CD4-positive, alpha-beta T cell treated with Interleukin-6 at 100 ng/mL for 8 hours (primary cell): ENCODE measurements around the gene SWT1.
"Not testable (repeated sequence)": the region's sequence is repeated elsewhere in the genome, so short reads cannot be mapped to it uniquely, and the experiment has no call there.

Experiments used
- DNase-seq: peaks from one replicate; pipeline ENCODE4 v3.0.0-alpha.2; 2020; ENCODE audit warnings: mixed read lengths, low spot score

SWT1 gene

DNA sequence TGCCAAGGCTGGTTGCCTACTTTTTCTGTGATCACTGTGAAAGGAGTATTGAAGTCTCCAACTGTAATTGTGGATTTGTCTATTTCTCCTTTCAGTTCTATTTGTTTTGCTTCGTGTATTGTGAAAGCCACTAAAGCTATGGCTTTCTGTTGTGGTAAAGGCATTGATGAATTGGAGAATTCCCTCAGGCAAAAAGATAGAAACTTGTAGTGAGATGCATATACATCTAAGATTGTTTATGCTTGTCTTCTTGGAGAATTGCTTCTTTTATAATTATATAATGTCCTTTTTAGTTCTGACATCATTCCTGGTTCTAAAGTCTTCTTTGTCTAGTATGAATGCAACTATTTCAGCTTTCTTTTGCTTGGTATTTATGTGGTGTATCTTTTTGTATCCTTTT is 36.8 kb downstream of the SWT1 start:
- DNase-seq, result no peak

DNA sequence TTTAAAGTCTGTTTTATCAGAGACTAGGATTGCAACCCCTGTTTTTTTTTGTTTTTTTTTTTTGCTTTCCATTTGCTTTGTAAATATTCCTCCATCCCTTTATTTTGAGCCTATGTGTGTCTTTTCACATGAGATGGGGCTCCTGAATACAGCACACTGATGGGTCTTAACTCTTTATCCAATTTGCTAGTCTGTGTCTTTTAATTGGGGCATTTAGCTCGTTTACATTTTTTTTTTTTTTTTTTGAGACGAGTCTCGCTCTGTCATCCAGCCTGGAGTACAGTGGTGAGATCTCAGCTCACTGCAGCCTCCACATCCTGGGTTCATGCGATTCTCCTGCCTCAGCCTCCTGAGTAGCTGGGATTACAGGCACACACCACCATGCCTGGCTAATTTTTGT is 41.7 kb downstream of the SWT1 start:
- DNase-seq, result not testable (repeated sequence)

DNA sequence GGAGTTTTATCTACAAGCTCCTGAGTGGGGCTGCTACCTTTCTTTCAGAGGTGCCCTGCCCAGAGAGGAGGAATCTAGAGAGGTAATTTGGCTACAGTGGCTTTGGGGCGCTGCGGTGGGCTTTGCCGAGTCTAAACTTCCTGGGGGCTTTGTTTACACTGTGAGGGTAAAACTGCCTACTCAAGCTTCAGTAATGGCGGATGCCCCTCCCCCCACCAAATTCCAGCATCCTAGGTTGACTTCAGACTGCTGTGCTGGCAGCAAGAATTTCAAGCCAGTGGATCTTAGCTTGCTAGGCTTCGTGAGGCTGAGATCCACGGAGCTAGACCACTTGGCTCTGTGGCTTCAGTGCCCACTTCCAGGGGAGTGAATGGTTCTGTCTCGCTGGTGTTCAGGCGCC is 43.9 kb downstream of the SWT1 start:
- no peak for DNase-seq

DNA sequence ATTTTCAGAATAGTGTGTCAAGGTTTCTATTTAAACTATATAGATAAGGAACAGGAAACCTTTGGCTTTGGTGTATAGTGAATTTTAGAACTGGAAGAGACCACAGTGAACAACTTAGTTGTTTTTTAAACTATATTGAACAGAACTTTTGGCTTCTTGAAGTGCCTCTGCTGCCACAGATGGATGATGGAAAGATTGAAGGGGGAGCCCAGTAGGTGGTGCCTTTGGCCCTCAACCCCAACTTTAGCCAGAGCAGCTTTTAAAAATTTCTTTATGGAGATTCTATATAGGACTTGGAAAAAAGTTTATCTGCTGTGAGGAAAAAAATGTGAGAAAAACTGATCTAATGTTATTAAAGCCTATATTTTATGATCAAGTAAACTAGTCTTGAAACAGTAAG is 50.2 kb downstream of the SWT1 start:
- DNase-seq, result no peak

DNA sequence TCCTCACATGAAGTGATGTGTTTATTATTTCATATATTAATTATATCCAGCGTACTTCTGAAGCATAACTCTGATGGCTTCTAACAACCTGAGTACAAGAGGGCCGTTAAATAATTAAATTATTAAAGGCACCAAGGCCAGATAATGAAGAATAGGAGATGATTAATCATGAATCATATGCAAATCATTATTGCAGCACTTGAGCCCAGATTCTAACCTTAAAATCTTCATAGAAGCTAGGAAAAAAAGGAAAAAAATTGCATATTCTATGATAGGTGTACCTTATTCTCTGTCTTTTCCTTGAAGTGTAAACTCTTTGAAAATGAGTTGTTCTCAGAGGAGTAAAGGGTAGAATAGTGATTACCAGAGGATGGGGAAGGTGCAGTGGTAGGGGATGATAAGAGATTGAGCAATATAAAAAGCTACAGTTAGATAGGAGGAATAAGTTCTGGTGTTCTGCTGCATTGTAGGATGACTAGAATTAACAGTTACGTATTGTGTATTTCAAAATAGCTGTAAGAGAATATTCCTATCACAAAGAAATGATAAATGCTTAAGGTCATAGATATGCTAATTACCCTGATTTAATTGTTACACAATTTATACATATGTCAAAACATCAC is 51.1 kb downstream of the SWT1 start:
- DNase-seq, result no peak

DNA sequence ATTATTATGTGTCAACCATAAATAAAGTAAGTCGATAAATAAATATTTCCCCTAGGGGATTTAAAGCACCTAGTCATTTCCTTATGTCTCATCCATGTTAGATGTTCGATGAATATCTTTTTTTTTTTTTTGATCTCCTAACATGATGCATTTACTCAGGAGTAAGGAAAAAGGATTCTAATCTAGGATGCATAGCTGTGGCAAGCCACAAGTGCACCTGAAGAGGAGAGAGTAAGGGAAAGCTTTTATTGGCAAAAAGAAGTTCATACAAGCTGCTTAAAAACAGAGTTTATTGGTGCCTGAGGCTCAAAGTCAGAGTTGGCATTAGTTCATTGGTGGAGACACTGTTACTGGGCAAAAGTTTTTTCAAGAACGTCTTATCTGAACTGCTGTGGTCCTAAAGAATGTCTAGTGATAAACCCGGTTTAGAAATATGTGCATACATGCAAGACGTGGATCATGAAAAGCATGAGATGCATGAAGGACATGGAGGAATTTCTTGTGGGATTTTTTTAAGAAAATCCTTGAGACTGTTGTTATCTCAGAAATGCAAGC is 51.7 kb downstream of the SWT1 start:
- no peak for DNase-seq

DNA sequence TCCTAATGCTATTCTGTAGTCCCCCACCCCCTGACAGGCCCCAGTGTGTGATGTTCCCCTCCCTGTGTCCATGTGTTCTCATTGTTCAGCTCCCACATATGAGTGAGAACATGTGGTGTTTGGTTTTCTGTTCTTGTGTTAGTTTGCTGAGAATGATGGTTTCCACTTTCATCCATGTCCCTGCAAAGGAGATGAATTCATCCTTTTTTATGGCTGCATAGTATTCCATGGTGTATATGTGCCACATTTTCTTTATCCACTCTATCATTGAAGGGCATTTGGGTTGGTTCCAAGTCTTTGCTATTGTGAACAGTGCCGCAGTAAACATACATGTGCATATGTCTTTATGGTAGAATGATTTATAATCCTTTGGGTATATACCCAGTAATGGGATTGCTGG is 52.4 kb downstream of the SWT1 start:
- DNase-seq, result not testable (repeated sequence)

DNA sequence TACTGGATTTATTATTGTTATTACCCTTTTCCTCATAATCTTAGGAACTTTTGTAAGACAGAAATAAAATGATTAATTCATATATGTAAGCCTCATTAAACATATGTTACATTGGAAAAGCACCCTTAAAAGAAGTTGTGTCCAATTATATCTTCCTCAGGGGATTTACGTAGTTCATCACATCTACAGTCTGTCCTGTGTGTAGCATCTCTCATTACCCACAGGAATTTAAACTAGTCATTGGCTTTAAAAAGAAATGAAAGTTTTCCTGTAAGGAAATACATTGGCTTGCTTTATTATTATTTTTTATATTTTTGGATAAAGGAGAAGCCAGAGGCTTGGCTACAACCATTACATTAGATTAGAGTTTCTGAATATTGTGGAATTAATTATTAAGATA is 56.1 kb downstream of the SWT1 start:
- no peak for DNase-seq

DNA sequence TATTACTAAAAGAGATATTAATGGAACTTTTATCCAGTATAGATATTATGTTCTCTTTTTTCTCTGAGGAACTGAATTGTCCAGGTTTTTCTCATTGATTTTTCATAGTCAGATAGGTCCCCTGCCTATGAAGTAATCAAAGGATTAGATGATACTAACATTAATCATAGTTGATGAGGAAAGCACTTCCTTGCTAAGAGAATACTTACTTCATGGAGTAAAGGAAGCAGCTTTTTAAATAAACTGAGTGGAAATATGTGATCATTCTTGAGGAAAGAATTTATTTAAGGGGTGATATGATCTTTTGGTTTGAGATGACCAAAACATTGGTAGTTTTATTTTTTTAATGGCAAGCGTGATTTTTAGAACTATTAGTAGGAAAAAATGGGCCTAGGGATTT is 58.9 kb downstream of the SWT1 start:
- no peak for DNase-seq

DNA sequence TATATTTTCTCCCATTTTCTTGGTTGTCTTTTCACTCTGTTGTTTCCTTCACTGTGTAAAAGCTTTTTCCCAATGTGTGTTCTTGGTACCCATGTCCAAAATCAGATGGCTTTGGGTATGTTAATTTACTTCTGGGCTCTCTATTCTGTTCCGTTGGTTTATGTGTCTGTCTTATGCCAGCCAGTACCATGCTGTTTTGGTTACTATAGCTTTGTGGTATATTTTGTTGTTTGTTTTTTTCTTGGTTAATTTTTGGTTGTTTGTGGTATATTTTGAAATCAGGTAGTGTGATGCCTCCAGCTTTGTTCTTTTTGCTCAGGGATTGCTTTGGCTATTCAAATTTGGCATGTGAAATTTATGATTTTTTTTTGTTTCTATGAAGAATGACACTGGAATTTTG is 67.2 kb downstream of the SWT1 start:
- DNase-seq, result no peak

DNA sequence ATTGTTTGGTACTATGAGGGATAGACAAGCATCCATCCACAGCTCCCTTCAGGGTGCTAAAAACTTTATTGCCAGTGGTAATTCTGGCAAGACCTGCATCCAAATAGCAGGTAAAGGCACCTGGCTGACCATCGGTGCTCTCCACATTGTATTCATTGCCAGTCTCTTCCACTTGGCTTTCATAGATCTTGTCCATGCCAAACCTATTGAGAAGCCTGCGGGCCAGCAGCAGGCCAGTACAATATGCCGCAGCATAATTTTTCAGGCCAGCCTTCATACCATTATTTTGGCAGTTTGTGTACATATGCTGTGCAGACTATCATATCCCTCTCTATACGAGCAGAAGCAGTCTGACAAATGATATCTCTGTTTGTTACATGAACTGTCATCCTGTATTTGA is 70.2 kb downstream of the SWT1 start:
- no peak for DNase-seq

DNA sequence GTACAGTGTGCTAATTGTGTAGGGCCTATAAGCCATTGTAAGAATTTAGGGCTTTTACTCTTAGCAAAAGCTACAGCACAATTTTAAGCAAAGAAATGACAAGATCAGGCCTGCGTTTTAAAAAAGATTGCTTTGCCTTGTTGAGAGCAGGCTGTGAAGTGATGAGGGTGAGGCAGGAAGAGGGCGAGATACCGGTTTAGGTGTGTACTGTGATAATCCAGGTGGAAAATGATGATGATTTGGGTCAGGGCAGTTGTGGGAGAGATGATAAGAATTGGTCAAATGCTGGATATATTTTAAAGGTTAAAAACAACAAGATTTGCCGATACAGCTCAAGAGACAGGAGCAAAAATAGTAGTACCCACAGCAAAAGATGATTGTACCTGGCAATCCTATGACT is 72.0 kb downstream of the SWT1 start:
- DNase-seq, result no peak

DNA sequence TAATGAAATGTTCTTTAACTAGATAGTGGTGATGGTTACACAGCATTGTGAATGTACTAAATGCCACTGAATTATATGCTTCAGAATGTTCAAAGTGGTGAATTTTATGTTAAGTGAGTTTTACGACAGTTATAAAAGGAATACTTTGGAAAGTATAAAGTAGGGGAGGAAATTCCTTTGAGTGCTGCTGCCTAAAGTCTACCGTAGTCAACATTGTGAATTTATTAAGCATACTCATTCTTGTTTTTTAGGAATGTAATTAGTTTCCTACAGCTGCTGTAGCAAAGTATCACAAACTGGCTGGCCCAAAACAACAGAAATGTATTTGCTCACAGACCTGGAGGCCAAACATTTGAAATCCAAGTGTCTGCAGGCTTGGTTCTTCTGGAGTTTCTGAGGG is 73.0 kb downstream of the SWT1 start:
- no peak for DNase-seq

DNA sequence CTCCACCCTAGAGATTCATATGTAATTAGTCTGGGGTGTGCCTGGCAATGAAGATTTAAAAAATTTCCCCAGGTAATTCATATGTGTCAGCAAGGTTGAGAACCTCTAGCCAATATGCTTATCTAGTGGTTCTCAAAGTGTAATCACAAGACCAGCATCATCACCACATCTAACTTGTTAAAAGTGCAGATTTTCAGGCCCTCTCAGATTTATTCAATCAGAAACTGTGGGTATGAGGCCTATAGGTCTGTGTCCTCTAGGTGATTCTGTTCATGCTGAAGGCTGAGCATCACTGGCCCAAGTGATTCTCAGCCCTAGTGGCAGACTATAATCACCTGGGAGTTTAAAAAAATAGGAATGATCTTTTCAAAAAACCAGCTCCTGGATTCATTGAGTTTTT is 75.9 kb downstream of the SWT1 start:
- no peak for DNase-seq

DNA sequence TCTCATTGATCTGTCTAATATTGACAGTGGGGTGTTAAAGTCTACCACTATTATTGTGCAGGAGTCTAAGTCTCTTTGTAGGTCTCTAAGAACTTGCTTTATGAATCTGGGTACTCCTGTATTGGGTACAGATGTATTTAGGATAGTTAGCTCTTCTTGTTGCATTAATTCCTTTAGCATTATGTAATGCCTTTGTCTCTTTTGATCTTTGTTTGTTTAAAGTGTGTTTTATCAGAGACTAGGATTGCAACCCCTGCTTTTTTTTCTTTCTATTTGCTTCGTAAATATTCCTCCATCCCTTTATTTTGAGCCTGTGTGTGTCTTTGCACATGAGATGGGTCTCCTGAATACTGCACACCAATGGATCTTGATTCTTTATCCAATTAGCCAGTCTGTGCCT is 77.2 kb downstream of the SWT1 start:
- DNase-seq, result not testable (repeated sequence)

DNA sequence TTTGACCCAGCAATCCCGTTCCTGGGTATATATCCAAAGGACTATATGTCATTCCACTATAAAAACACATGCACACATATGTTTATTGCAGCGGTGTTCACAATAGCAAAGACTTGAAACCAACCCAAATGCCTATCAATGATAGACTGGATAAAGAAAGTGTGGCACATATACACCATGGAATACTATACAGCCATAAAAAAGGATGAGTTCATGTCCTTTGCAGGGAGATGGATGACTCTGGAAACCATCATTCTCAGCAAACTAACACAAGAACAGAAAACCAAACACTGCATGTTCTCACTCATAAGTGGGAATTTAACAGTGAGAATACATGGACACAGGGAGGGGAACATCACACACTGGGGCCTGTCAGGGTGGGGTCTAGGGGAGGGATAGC is 80.2 kb downstream of the SWT1 start:
- DNase-seq, result not testable (repeated sequence)

DNA sequence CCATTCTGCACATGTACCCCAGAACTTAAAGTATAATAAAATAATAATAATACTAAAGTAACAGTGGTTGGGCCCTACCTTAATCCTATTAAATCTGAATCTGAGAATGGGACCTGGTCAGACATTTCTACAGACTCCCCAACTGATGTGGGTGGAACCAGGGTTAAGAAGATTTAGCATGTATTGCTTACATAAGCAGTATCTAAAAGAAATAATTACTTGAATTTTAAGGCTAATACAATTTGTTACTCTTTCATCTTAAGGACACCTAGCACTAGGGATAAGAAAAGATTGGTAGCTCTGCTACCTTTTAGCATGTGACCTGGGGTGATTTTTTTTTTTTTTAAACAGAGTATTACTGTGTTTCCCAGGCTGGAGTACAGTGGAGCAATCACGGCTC is 80.7 kb downstream of the SWT1 start:
- DNase-seq, result no peak

DNA sequence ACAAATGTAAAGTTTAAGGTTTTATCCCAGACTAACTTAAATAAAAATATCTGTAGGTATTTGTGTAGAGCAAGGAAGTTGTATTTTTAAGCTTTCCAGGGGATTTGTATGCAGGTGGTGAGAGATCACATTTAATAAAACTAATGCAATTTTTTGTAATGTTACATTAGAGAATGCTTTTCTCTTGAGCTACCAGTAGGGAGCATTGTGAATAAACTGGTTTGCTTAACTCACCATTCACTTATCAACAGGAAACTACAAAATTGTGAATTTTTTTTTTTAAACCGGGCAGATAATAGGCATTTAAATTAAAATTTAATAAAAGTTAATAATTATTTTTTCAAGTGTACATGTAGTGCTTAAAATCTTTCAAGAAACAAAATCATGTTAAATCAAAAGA is 81.5 kb downstream of the SWT1 start:
- DNase-seq, result peak; percentile 17

DNA sequence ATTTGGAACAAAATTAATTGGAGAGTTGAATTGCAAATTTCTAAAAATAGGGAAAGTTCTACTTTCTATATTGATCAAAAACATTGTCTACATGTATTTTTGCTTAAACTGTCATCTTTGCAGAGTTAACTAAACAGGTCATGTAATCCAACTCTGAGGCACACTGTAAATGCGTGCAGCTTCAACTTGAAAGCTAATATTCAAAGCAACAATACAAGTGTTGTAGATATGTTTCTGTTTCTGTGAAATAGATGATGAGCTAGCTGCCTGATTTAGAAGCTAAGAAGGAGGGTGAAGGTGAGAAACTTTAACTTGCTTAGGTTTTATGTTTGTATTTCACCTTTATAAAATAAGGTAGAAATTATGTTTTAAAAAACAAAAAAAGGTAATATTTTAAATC is 82.9 kb downstream of the SWT1 start:
- DNase-seq, result no peak

DNA sequence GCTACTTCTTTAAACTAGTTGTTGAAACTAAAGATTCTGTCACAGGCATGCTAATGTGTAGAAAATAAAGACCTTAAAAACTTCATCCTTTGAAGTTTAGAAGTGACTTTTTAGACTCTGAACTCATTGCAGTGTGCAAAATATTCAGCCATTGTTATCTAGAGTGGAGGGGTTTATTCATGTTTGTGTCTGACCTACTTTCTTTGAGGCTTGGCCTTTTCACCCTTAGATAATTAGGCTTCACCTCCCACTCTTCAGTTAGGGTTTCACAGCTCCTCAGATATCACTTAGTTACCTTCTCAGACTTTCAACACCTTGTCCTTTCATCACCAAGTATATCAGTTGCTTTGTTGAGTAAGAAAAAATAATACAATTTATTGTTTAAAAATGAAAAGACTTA is 84.2 kb downstream of the SWT1 start:
- DNase-seq, result no peak

DNA sequence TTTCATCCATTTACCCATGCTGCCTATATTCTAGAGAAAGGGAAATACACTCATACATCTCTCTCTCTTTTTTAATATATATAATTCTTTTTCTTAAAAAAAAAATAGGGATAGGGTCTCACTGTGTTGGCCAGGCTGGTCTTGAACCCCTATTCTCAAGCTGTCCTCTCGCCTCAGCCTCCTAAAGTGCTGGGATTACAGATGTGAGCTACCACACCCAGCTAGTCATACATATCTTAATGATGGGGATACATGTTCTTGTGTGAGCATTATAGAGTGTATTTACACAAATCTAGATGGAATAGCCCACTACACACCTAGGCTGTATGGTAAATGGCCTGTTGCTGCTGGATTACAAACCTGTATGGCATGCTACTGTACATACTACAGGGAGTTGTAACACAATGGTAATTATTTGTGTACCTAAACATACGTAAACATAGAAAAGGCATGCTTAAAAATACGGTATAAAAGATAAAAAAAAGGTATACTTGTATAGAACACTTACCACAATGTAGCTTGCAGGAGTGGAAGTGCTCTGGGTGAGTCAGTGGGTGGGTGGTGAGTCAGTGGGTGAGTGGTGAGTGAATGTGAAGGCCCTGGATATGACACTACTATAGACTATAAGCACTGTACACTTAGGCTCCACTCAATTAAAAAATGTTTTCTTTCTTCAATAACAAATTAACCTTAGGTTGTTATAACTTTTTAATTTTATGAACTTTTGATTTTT is 87.2 kb downstream of the SWT1 start:
- peak; percentile 23 for DNase-seq

DNA sequence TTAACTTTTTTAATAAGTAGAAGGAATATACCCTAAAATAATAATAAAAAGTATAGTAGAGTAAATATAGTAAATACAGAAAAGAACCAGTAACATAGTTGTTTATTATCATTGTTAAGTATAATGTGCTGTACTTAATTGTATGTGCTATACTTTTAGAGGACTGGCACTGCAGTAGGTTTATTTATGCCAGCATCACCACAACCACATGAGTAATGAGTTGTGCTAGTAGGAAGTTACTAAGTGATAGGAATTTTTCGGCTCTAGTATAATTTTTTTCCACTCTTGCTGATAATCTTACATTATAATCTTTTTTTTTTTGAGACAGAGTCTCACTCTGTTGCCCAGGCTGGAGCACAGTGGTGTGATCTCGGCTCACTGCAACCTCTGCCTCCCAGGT is 88.5 kb downstream of the SWT1 start:
- no peak for DNase-seq

DNA sequence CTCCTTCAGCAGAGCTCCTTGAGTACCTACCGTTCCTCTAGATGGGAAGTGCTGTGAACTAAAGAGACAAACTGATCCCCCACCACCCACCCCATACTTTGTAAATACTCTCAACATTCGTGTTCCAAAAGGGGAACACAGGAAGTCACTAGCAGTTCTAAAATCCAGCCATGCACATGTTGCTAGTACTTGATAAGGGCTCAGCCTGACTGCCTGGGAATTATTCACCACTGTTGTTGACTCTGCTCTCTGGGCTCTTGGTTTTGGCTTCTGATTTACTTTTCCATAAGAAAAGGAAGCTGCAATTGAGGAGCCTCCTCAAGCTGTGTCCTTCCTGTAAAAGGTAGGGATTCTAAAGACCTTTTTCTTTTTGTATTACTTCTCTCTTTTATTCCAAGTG is 92.6 kb downstream of the SWT1 start:
- DNase-seq, result no peak

DNA sequence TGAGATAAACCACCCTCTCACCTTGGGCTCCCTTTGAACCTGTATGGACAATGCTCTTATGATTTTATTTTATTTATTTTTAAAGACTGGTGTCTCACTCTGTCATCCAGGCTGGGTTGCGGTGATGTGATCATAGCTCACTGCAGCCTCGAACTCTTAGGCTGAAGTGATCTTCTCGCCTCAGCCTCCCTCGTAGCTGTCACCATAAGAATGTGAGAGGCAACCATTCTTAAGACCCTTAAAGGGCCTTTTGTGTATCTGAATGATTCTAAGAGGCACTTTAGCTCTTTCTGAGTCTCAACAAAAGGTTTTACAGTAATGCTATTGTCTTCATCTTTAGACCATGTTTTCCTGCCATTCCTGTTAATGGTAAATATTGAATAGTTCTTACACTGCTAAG is 93.1 kb downstream of the SWT1 start:
- DNase-seq, result no peak
